ENCODE results near the gene AGBL1. TPM values are rescaled to one million over a fixed set of nuclear protein-coding genes. Genes with fewer than 3 reads are reported as not detected.
A peak's percentile ranks its signal among the peaks of the same experiment; 100 is the strongest.
"Not testable (repeated sequence)": the region's sequence is repeated elsewhere in the genome, so short reads cannot be mapped to it uniquely, and the experiment has no call there.

The AGBL1 gene
- polyA plus RNA-seq, 2 of the 4 experiments (the other 2 are of a cell fraction) = not detected

GRCh38 chr15:87032295-87032694 is 952.6 kb downstream of the AGBL1 start:
- no peak for TF ChIP-seq NFE2L2 (conservative IDR thresholded peaks at IDR 0.05; ENCODE audit: low read length)
- no peak for TF ChIP-seq KDM1A (IDR thresholded peaks at IDR 0.05; ENCODE audit: low read depth)
- FAIRE-seq (no peak), ATAC-seq (no peak), DNase-seq (ENCODE audit: low read depth in 1 of 2, low spot score in 1 of 2) (no peak)
- Histone ChIP-seq H3K27ac (no peak overlapping the region), H3K4me2 (no peak overlapping the region), H3K4me1 (no peaks in the 10 kb centered on the region), H3K9me3 (peaks cover 2% of the 10 kb centered on the region; the same call in 1 of the 3 replicates), H3K4me3 (no peak overlapping the region)
- CTCF ChIA-PET = interaction anchor here (0.6 kb wide), 1 partner anchor 409 kb away, joined by 3 read pairs; no protein-coding TSS in a partner anchor
- 7% methylated on average over 6 of the region's 6 CpGs for WGBS (ENCODE audit: missing lambda C conversion rate)
- POLR2A ChIA-PET = no interaction called here

GRCh38 chr15:87033056-87033455 is 953.4 kb downstream of the AGBL1 start:
- ATAC-seq (no peak; a peak in 1 of 6 replicates), DNase-seq (ENCODE audit: low read depth in 1 of 2, low spot score in 1 of 2) (peak in 1 of 2 experiments; percentile 13), FAIRE-seq (no peak)
- CTCF ChIA-PET = no interaction called here
- Histone ChIP-seq H3K9me3 (peaks cover 2% of the 10 kb centered on the region; the same call in 1 of the 3 replicates), H3K27ac (no peak overlapping the region), H3K4me2 (no peak overlapping the region), H3K4me1 (no peaks in the 10 kb centered on the region), H3K4me3 (no peak overlapping the region)
- 4% methylated on average over 2 of the region's 2 CpGs for WGBS (ENCODE audit: missing lambda C conversion rate)
- POLR2A ChIA-PET = no interaction called here
- TF ChIP-seq RAD21 (conservative IDR thresholded peaks at IDR 0.05 in 1 of 2, IDR thresholded peaks at IDR 0.05 in 1 of 2) = peak in 1 of 2 experiments; percentile 14; a peak in 1 of 5 replicates
- TF ChIP-seq NPAS2 (CRISPR knock-in tag; IDR thresholded peaks at IDR 0.05; ENCODE audit: borderline replicate concordance) = no peak

- FAIRE-seq (no peak), ATAC-seq (no peak), DNase-seq (ENCODE audit: low read depth in 1 of 2, low spot score in 1 of 2) (no peak)
- H3K9me3 ChIP-seq = peaks cover 2% of the 10 kb centered on the region; the same call in 1 of the 3 replicates
- POLR2A ChIA-PET = no interaction called here
- no peaks in the 10 kb centered on the region for H3K4me1 ChIP-seq
- H3K27ac ChIP-seq = no peak overlapping the region
- TF ChIP-seq KDM1A (IDR thresholded peaks at IDR 0.05; ENCODE audit: low read depth) = no peak
- no peak for TF ChIP-seq HOXB13 (CRISPR knock-in tag; IDR thresholded peaks at IDR 0.05; ENCODE audit: low read depth)
- no peak for TF ChIP-seq MAZ (IDR thresholded peaks at IDR 0.05; ENCODE audit: borderline replicate concordance, low read depth, low read length)
- no peak for TF ChIP-seq NR3C1 (IDR thresholded peaks at IDR 0.05)
- TF ChIP-seq, protein P1, sequence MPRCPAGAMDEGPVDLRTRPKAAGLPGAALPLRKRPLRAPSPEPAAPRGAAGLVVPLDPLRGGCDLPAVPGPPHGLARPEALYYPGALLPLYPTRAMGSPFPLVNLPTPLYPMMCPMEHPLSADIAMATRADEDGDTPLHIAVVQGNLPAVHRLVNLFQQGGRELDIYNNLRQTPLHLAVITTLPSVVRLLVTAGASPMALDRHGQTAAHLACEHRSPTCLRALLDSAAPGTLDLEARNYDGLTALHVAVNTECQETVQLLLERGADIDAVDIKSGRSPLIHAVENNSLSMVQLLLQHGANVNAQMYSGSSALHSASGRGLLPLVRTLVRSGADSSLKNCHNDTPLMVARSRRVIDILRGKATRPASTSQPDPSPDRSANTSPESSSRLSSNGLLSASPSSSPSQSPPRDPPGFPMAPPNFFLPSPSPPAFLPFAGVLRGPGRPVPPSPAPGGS (IDR thresholded peaks at IDR 0.05) = no peak
- TF ChIP-seq, protein P2, sequence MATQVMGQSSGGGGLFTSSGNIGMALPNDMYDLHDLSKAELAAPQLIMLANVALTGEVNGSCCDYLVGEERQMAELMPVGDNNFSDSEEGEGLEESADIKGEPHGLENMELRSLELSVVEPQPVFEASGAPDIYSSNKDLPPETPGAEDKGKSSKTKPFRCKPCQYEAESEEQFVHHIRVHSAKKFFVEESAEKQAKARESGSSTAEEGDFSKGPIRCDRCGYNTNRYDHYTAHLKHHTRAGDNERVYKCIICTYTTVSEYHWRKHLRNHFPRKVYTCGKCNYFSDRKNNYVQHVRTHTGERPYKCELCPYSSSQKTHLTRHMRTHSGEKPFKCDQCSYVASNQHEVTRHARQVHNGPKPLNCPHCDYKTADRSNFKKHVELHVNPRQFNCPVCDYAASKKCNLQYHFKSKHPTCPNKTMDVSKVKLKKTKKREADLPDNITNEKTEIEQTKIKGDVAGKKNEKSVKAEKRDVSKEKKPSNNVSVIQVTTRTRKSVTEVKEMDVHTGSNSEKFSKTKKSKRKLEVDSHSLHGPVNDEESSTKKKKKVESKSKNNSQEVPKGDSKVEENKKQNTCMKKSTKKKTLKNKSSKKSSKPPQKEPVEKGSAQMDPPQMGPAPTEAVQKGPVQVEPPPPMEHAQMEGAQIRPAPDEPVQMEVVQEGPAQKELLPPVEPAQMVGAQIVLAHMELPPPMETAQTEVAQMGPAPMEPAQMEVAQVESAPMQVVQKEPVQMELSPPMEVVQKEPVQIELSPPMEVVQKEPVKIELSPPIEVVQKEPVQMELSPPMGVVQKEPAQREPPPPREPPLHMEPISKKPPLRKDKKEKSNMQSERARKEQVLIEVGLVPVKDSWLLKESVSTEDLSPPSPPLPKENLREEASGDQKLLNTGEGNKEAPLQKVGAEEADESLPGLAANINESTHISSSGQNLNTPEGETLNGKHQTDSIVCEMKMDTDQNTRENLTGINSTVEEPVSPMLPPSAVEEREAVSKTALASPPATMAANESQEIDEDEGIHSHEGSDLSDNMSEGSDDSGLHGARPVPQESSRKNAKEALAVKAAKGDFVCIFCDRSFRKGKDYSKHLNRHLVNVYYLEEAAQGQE (IDR thresholded peaks at IDR 0.05) = no peak
- WGBS (ENCODE audit: missing lambda C conversion rate) = 66% methylated on average over 16 of the region's 16 CpGs
- H3K4me3 ChIP-seq = no peak overlapping the region
- CTCF ChIA-PET = no interaction called here
- H3K4me2 ChIP-seq = no peak overlapping the region
Observed at GRCh38 chr15:87034886-87035285, 955.2 kb downstream of the AGBL1 start.

GRCh38 chr15:87038404-87038803 is 958.7 kb downstream of the AGBL1 start:
- DNase-seq (ENCODE audit: low read depth in 1 of 2, low spot score in 1 of 2) = no peak
- Histone ChIP-seq H3K9me3 (no peaks in the 10 kb centered on the region), H3K4me2 (no peak overlapping the region), H3K27ac (no peak overlapping the region), H3K4me1 (no peaks in the 10 kb centered on the region), H3K4me3 (no peak overlapping the region)
- POLR2A ChIA-PET = no interaction called here
- CTCF ChIA-PET = no interaction called here
- no peak for TF ChIP-seq RNF2 (IDR thresholded peaks at IDR 0.05; ENCODE audit: borderline replicate concordance, low read depth)
- no peak for TF ChIP-seq TP53 (CRISPR knock-in tag; IDR thresholded peaks at IDR 0.05)
- TF ChIP-seq GATA3 (IDR thresholded peaks at IDR 0.05; ENCODE audit: borderline replicate concordance) = no peak
- no peak for TF ChIP-seq NFE2L2 (conservative IDR thresholded peaks at IDR 0.05; ENCODE audit: low read length)
- no peak for ATAC-seq
- WGBS (ENCODE audit: missing lambda C conversion rate) = 0% methylated on average over 3 of the region's 3 CpGs
- FAIRE-seq = no peak

GRCh38 chr15:87042619-87043018 is 962.9 kb downstream of the AGBL1 start:
- WGBS (ENCODE audit: missing lambda C conversion rate) = 3% methylated on average over 4 of the region's 4 CpGs
- POLR2A ChIA-PET = not testable (repeated sequence)

More at GRCh38 chr15:87042619-87043018, 962.9 kb downstream of the AGBL1 start:
- H3K4me3 ChIP-seq; H3K9me3 ChIP-seq; DNase-seq (ENCODE audit: low read depth in 1 of 2, low spot score in 1 of 2); CTCF ChIA-PET; ATAC-seq; H3K4me1 ChIP-seq; H3K27ac ChIP-seq; H3K4me2 ChIP-seq; FAIRE-seq: not testable (repeated sequence)

Measured in A549 (cell line).